Activated CD4-positive, alpha-beta memory T cell treated with anti-CD3 and anti-CD28 coated beads, Interleukin-2, amount 10 ng/mL, durations not matched to agents 7 days and 5 days (primary cell): Measurements from ENCODE around the gene PDZD4. TPM values are rescaled to one million over a fixed set of nuclear protein-coding genes. Genes with fewer than 3 reads are reported as not detected.

ENCODE experiments used
- CTCF ChIA-PET: fragments of 350-600 bp; sonication (Branson Sonifier 250); formaldehyde crosslinking; loops from one replicate; lab custom pipeline; 2021; ENCODE audit warnings: antibody characterized with exemption, inconsistent platforms; lab: Charles Lee
- POLR2A ChIA-PET: fragments of 350-600 bp; sonication (Branson Sonifier 250); formaldehyde crosslinking; loops from one replicate; lab custom pipeline; 2021; ENCODE audit warnings: antibody characterized with exemption; lab: Charles Lee
- DNase-seq: peaks from one replicate; pipeline ENCODE4 v3.0.0-alpha.2; 2020
- H3K27ac Mint-ChIP-seq: one replicate; pipeline ENCODE4 v1.8.0; 2021; ENCODE audit warnings: mild to moderate bottlenecking, mixed read lengths
- H3K27me3 Mint-ChIP-seq: one replicate; pipeline ENCODE4 v1.8.0; 2021; ENCODE audit warnings: mixed read lengths
- H3K36me3 Mint-ChIP-seq: one replicate; pipeline ENCODE4 v1.8.0; 2021; ENCODE audit warnings: low read depth, mixed read lengths
- H3K4me1 Mint-ChIP-seq: one replicate; pipeline ENCODE4 v1.8.0; 2021; ENCODE audit warnings: mixed read lengths
- H3K4me3 Mint-ChIP-seq: one replicate; pipeline ENCODE4 v1.8.0; 2021; ENCODE audit warnings: mild to moderate bottlenecking, mixed read lengths
- H3K9me3 Mint-ChIP-seq: one replicate; pipeline ENCODE4 v1.8.0; 2021; ENCODE audit warnings: mixed read lengths
- total RNA-seq, 2 experiments: library from RNA; stranded (reverse); gene quantifications; one replicate each; pipeline ENCODE4 v1.2.3, GENCODE V29; 2021

Gene PDZD4
- total RNA-seq, 2 experiments from 2014 or later: 0.88 to 1.1 TPM

DNA sequence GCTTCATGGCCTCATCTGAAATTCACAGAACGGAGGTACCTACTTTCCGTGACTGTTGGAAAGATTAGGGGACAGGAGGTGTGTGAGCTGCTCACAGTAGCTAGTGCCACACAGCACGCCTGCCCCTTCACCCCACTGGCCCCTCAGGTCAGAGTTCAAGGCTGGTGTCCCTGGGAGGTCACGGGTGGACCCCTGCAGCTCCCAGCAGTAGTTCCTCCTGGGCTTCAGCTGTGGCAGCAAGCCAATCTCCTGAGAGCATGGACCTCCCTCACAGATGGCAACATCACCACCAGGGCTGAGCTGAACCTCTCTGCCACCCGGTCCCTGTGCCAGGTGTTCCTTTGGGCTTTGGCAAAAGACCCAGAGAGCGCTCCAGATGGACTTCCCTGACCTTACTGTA is 38.0 kb downstream of the PDZD4 start:
- Mint-ChIP-seq H3K9me3 (no peaks in the 10 kb centered on the region), H3K27ac (no peak overlapping the region), H3K36me3 (peaks cover 21% of the 10 kb centered on the region), H3K4me3 (no peak overlapping the region), H3K27me3 (no peaks in the 10 kb centered on the region), H3K4me1 (peaks cover 24% of the 10 kb centered on the region)
- ChIA-PET POLR2A (no interaction called here), CTCF (no interaction called here)
- no peak for DNase-seq

DNA sequence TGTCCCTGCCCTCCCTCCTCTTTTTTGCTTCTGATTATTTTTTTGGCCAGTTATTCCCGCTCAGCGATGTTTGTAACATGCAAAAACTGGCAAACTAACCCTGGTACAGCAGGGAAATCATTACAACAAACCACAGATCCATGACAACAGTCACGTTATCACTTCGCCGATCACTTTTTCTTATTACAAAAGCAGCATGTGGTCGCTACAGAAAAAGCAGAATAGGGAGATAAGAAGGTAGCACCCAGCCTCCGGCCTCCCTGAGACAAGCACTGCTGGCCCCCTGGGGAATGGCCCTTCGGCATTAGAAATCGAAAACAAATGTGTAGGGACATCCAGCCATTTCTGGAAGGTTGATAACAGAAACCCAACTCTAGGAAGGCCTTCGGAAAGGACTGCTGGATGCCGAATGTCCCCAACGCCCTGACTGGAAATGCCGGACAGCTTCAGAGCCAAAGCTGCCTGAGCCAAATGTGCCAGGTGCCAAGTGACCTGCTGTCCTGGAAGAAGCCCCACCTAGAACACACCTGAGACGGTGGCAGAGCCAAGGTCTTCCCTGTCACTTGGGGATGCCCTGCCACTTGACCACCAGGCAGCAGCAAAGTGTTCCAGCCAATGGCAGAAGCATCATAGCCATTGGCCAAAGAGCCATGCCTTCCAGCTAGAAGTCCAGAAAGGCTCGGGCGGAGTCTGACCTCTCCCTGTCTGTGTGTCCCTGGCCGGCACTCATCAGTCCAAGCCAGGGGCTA is 39.1 kb downstream of the PDZD4 start:
- Mint-ChIP-seq H3K27me3 (no peaks in the 10 kb centered on the region), H3K36me3 (peaks cover 16% of the 10 kb centered on the region), H3K4me1 (peaks cover 18% of the 10 kb centered on the region), H3K9me3 (no peaks in the 10 kb centered on the region), H3K4me3 (no peak overlapping the region), H3K27ac (no peak overlapping the region)
- DNase-seq: no peak
- CTCF ChIA-PET: no interaction called here
- POLR2A ChIA-PET: no interaction called here

DNA sequence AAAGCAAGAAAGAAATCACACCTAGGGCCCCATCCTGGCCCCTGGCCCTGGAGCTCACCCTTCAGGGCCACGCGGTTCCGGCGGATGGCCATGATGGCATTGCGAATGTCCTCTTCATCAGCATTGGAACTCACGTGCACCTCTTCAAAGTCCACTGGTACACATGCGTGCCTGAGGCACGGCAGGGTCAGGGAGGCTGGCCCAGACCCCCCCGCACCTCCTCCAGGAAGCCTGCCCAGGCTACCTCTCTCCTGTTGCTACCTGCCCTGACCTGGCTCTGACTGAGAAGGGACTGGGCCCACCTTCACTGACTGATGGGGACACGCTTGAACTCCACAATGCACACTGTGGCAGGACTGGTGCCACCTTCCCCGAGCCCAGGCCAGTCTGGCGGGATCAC is 40.7 kb downstream of the PDZD4 start:
- Mint-ChIP-seq H3K27me3 (no peaks in the 10 kb centered on the region), H3K36me3 (peaks cover 9% of the 10 kb centered on the region), H3K9me3 (no peaks in the 10 kb centered on the region), H3K4me3 (no peak overlapping the region), H3K27ac (no peak overlapping the region), H3K4me1 (peaks cover 12% of the 10 kb centered on the region)
- CTCF ChIA-PET: no interaction called here
- DNase-seq: no peak
- POLR2A ChIA-PET: no interaction called here

DNA sequence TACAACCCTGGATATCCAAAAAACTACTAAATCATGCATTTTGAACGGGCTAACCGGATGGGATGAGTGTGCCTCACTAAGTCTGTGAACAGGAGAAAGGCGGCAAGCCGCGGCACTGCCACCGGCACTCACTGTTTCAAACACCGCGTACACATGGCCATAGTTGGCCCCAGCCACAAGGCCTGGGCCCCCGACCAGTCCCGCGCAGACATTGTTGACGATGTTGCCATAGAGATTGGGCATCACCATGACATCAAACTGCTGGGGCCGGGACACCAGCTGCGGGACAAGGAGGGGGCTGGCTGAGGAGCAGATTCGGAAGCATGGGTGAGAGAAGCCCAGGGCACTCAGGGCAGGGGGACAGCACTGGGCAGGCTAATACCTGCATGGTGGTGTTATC is 43.7 kb downstream of the PDZD4 start:
- DNase-seq: no peak
- H3K27me3 Mint-ChIP-seq: no peaks in the 10 kb centered on the region
- CTCF ChIA-PET: no interaction called here
- H3K36me3 Mint-ChIP-seq: peaks cover 4% of the 10 kb centered on the region
- no peaks in the 10 kb centered on the region for H3K9me3 Mint-ChIP-seq
- H3K4me1 Mint-ChIP-seq: peaks cover 2% of the 10 kb centered on the region
- H3K27ac Mint-ChIP-seq: no peak overlapping the region
- POLR2A ChIA-PET: no interaction called here
- no peak overlapping the region for H3K4me3 Mint-ChIP-seq

DNA sequence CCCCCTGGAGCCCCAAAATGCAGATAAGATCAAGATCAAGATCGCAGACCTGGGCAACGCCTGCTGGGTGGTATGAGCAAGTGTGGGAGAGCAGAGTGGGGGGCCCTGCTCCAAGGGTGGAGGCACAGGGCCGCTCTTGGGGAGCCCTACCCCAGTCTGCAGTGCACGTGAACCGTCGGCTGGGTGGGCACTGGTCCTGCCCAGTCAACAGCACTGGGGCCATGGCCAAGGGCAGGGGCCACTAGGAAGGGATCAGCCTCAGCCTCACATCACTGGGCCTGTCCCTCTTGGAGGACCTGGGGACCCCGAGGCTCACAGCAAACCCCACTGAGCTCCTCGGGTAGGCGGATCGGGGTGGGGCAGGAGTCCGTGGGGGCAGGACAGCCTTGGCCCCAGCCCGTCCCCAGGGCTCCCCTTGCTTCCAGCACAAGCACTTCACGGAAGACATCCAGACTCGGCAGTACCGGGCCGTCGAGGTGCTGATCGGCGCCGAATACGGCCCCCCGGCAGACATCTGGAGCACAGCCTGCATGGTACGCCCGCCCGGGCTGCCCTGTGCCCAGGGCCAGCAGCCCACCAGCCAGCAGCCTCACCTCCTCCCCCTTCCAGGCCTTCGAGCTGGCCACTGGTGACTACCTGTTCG is 45.9 kb downstream of the PDZD4 start:
- peaks cover 9% of the 10 kb centered on the region for H3K27me3 Mint-ChIP-seq
- DNase-seq: no peak
- H3K27ac Mint-ChIP-seq: no peak overlapping the region
- no peak overlapping the region for H3K4me3 Mint-ChIP-seq
- peaks cover 4% of the 10 kb centered on the region for H3K36me3 Mint-ChIP-seq
- ChIA-PET POLR2A (no interaction called here), CTCF (no interaction called here)
- H3K9me3 Mint-ChIP-seq: no peaks in the 10 kb centered on the region
- no peaks in the 10 kb centered on the region for H3K4me1 Mint-ChIP-seq

DNA sequence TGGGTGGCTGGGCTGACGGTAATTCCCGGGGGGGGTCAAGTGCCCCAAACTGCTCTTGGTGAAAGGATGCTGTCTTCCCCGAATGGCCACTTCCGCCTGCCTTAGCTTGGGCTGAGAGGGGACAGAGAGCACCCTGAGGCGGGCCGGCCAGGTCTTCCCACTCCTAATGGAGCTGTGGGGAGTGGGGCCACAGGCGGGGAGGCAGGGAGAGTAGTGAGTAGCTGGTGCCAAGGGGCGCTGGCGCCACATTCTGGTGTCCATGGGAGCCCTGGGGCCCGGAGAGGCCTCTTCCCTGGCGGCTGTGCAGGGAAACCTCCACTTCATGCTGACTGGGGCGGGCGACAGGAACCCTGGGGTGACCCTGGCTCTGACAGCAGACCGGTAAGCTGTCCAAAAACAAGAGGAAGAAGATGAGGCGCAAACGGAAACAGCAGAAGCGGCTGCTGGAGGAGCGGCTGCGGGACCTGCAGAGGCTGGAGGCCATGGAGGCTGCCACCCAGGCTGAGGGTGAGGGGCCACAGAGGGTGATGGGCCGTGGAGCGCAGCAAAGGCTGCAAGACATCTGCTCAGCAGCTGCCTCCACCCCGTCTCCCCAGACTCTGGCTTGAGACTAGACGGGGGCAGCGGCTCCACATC is 46.8 kb downstream of the PDZD4 start:
- Mint-ChIP-seq H3K4me3 (no peak overlapping the region), H3K4me1 (no peaks in the 10 kb centered on the region), H3K36me3 (peaks cover 4% of the 10 kb centered on the region), H3K9me3 (no peaks in the 10 kb centered on the region), H3K27ac (no peak overlapping the region), H3K27me3 (peaks cover 9% of the 10 kb centered on the region)
- DNase-seq: no peak
- ChIA-PET CTCF (no interaction called here), POLR2A (no interaction called here)

DNA sequence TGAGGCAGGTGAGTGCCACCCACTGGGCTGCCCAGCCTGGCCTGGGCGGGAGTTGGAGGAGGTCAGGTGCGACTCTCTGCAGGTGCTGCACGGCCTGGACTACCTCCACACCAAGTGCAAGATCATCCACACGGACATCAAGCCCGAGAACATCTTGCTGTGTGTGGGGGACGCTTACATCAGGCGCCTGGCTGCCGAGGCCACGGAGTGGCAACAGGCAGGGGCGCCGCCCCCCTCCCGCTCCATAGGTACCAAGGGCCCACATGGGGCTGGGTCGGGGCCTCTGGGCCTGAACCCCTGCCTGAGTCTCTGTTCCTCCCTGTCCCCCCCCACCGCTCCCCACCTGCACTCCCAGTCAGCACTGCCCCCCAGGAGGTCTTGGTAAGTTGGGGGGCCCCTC is 47.5 kb downstream of the PDZD4 start:
- ChIA-PET POLR2A (no interaction called here), CTCF (no interaction called here)

GRCh38 chrX:153782313-153782712 is 48.0 kb downstream of the PDZD4 start:
- CTCF ChIA-PET: no interaction called here

More for the DNA sequence above, 47.5 kb downstream of the PDZD4 start:
- H3K36me3 Mint-ChIP-seq: peaks cover 4% of the 10 kb centered on the region
- DNase-seq: no peak
- H3K4me3 Mint-ChIP-seq: no peak overlapping the region
- no peaks in the 10 kb centered on the region for H3K9me3 Mint-ChIP-seq
- H3K4me1 Mint-ChIP-seq: no peaks in the 10 kb centered on the region
- H3K27ac Mint-ChIP-seq: no peak overlapping the region
- H3K27me3 Mint-ChIP-seq: peaks cover 9% of the 10 kb centered on the region

DNA sequence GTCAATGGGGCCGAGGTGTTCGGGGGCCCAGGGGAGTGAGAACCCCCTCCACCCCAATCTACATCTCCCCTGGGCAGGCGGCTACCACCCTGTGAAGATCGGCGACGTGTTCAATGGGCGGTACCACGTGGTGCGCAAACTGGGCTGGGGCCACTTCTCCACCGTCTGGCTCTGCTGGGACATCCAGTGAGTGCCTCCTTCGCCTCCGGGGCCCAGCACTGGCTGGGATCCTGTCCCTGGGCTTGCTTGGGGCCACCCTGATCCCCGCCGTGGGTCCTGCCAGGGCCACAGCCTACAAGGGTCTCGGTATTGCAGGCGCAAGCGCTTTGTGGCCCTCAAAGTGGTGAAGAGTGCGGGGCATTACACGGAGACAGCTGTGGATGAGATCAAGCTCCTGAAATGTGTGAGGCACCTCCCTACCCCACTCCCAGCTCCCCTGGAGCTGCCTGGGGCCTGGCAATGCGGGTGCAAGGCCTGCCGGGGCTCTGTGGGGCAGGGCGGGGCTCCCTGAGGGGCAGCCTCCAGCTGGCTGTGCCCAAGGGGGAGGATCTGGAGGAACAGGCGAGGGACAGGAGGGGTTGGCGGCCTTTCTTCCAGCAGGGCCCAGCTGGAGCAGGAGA is 48.8 kb downstream of the PDZD4 start:
- peaks cover 9% of the 10 kb centered on the region for H3K27me3 Mint-ChIP-seq
- H3K4me3 Mint-ChIP-seq: no peak overlapping the region
- no peaks in the 10 kb centered on the region for H3K9me3 Mint-ChIP-seq
- CTCF ChIA-PET: no interaction called here
- peaks cover 2% of the 10 kb centered on the region for H3K36me3 Mint-ChIP-seq
- DNase-seq: no peak
- no peaks in the 10 kb centered on the region for H3K4me1 Mint-ChIP-seq
- H3K27ac Mint-ChIP-seq: no peak overlapping the region
- POLR2A ChIA-PET: interaction anchor here (0.9 to 1.2 kb wide), 2 partner anchors 26 to 125 kb away, joined by 3 read pairs; no protein-coding TSS in a partner anchor

More at GRCh38 chrX:153782313-153782712, 48.0 kb downstream of the PDZD4 start:
- Mint-ChIP-seq H3K9me3 (no peaks in the 10 kb centered on the region), H3K27ac (no peak overlapping the region), H3K4me1 (no peaks in the 10 kb centered on the region), H3K36me3 (peaks cover 4% of the 10 kb centered on the region), H3K4me3 (no peak overlapping the region), H3K27me3 (peaks cover 9% of the 10 kb centered on the region)
- POLR2A ChIA-PET: interaction anchor here (0.9 to 1.2 kb wide), 2 partner anchors 26 to 125 kb away, joined by 3 read pairs; no protein-coding TSS in a partner anchor
- DNase-seq: no peak

DNA sequence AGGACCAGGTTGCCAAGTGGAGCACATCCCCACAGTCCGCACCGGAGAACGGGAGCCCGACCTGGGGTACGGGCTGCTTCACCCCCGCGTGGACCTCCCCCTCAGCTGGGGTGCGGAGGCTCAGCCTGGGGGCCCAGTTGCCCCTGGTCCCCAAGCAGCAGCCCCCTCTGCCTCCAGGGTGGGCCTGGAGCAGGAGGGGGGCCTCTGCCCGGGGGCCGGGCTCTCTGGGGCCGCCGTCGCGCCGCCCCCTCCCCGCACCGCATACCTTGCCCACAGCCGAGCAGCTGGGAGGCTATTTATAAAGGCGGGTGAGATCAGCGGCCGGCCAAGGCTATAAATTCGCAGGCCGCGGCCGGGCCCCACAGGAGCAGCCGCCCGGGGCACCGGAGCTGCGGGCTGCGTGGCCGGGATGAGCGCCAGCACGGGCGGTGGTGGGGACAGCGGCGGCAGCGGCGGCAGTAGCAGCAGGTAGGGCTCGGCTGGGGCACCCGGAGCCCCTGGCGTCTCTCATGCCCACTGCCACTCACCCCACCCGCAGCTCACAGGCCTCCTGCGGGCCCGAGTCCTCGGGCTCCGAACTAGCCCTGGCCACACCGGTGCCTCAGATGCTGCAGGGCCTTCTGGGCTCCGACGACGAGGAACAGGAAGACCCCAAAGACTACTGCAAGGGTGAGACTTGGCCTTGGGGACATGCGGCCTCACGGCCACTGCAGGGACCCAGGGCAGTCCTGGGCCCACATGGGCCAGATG is 49.5 kb downstream of the PDZD4 start, which contains the start of gene SRPK3:
SRPK3 (plus strand) TSS at position 364 of the 750 bp plus-strand sequence; CDS start at position 410, 46 bp downstream.
- ChIA-PET POLR2A (interaction anchor here (1.2 kb wide), 1 partner anchor 126 kb away, joined by 3 read pairs; no protein-coding TSS in a partner anchor), CTCF (no interaction called here)
- Mint-ChIP-seq H3K36me3 (no peaks in the 10 kb centered on the region), H3K27ac (no peak within 1 kb of the TSS), H3K4me1 (peaks cover 2% of the 10 kb centered on the region), H3K27me3 (peaks cover 9% of the 10 kb centered on the region), H3K9me3 (no peaks in the 10 kb centered on the region), H3K4me3 (no peak within 1 kb of the TSS)
- DNase-seq: no peak

DNA sequence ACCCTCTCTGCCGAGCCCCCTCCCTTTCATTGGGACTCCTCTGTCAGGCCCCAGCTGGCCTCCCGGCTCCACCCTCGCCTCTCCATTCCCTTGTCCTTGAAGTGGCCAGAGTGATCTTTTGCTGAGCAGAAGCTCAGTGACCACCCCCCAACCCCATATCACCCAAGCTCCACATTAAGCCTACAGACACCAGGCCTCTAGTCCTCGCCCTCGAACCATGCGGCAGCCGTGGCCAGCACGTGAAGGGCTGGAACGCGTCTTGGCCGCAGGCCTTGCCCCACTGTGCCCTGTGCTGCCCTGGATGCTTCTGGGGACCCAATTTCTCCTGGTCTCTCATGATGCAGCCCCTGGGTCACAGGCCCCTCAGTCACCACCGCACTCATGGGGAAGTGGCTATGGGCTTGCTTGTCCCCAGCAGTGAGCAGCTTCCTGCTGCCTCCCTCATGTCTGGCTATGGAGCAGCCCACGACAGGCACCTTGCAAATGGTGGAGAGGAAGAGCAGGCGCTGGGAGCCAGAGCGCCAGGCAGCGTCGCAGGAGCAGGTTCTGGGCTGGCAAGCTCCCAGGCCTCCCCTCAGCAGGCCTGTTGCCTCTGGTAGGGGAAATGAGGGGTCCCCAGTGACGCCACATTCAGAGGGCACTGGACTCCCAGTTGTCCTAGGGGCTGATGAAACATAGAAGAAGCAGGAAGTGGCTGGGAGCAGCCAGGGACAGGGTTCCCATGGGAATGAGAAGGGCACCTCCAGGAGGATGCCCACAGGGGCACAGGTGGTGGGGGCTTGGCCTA is 50.3 kb downstream of the PDZD4 start:
- no peak overlapping the region for H3K27ac Mint-ChIP-seq
- no peaks in the 10 kb centered on the region for H3K9me3 Mint-ChIP-seq
- H3K4me3 Mint-ChIP-seq: no peak overlapping the region
- POLR2A ChIA-PET: no interaction called here
- H3K27me3 Mint-ChIP-seq: peaks cover 9% of the 10 kb centered on the region
- H3K36me3 Mint-ChIP-seq: no peaks in the 10 kb centered on the region
- CTCF ChIA-PET: interaction anchor here (0.9 kb wide), 1 partner anchor 25 kb away, joined by 3 read pairs; no protein-coding TSS in a partner anchor
- peaks cover 2% of the 10 kb centered on the region for H3K4me1 Mint-ChIP-seq
- no peak for DNase-seq

GRCh38 chrX:153778684-153779101 is 51.7 kb downstream of the PDZD4 start:
- H3K4me1 Mint-ChIP-seq: peaks cover 2% of the 10 kb centered on the region
- no peaks in the 10 kb centered on the region for H3K36me3 Mint-ChIP-seq
- ChIA-PET POLR2A (interaction anchor here (1.0 kb wide), 1 partner anchor 52 kb away, joined by 3 read pairs; no protein-coding TSS in a partner anchor), CTCF (interaction anchor here (0.7 kb wide), 1 partner anchor 18 kb away, joined by 3 read pairs; no protein-coding TSS in a partner anchor)
- no peak overlapping the region for H3K27ac Mint-ChIP-seq
- peaks cover 9% of the 10 kb centered on the region for H3K27me3 Mint-ChIP-seq
- no peak for DNase-seq
- H3K9me3 Mint-ChIP-seq: no peaks in the 10 kb centered on the region
- no peak overlapping the region for H3K4me3 Mint-ChIP-seq
